Right ventricle myocardium superior (tissue), 1 donor: Measurements from ENCODE around the gene C16orf74. TPM values are rescaled to one million over a fixed set of nuclear protein-coding genes. Genes with fewer than 3 reads are reported as not detected.

ENCODE experiments used
- ATAC-seq: fragments of 200-7000 bp; cut with Tn5 transposase; one replicate; pipeline ENCODE4 v1.9.1; 2020; ENCODE audit warnings: mild to moderate bottlenecking; ENCODE audit not compliant: poor library complexity
- DNase-seq: peaks from one replicate; pipeline ENCODE4 v3.0.0-alpha.2; 2020
- intact Hi-C: fragments of 100-400 bp; cut with DNase I; formaldehyde crosslinking; loops from one replicate; pipeline ENCODE4 v1.11.2; 2022
- total RNA-seq: library from RNA; stranded (reverse); fragmentation: NEBNext Ultra II Directional; extraction: Animal tissue kit (Norgen Biotek cat#: 25700); gene quantifications from one replicate; pipeline ENCODE4 v1.2.1, GENCODE V29; 2021
- donor health status: DM: no; HTN: yes; CAD: no; lungs with severe emphysema.

C16orf74 gene
- total RNA-seq, 1 donor from 2014 or later = 2.3 TPM

GRCh38 chr16:85686912-85687591 is 63.8 kb downstream of the C16orf74 start:
- DNase-seq = peak; percentile 26
- intact Hi-C loops = no loop called here

GRCh38 chr16:85685251-85685650 is 65.6 kb downstream of the C16orf74 start:
- no peak for ATAC-seq
- intact Hi-C loops = no loop called here

More at GRCh38 chr16:85686912-85687591, 63.8 kb downstream of the C16orf74 start:
- ATAC-seq = no peak

GRCh38 chr16:85683363-85683762 is 67.5 kb downstream of the C16orf74 start:
- intact Hi-C loops = no loop called here
- DNase-seq (peak; percentile 1), ATAC-seq (no peak)

More at GRCh38 chr16:85685251-85685650, 65.6 kb downstream of the C16orf74 start:
- peak; percentile 8 for DNase-seq

DNA sequence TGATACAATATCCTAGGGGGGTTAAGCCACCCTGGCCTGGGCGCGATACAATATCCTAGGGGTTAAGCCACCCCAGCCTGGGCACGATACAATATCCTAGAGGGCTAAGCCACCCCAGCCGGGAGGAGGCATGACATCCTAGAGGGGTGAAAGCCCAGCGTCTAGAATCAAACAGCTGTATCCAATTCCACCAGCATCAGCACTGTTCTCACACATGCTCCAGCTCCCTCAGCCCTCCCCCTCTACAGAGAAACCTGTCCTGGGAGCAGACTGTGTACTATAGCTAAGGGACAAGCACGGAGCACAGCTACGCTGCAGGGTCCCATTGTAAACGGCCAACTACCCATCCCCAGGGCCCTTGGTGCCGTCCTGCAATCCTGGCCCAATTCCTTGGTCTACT is 68.4 kb downstream of the C16orf74 start:
- no peak for ATAC-seq
- DNase-seq = peak; percentile 19
- intact Hi-C loops = no loop called here

DNA sequence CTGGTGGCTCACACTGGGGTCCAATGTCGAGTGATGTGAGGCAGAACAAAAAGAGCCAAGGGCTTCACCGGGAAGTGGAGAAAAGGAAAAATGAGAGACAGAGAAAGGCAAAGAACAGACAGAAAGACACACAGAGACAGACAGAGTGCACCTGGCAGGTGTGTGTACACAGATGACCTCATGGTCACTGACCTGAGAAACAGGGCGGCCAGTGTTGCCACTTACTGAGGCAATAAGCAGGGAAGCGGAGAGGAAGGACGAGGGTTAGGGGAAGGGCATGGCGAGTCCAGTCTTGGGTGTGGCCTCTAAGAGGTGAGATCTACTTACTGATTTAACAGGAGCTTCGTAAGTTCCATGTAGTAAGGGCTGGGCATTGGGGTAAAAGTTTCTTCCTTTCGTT is 69.6 kb downstream of the C16orf74 start:
- intact Hi-C loops = no loop called here
- peak; percentile 30 for DNase-seq
- no peak for ATAC-seq

DNA sequence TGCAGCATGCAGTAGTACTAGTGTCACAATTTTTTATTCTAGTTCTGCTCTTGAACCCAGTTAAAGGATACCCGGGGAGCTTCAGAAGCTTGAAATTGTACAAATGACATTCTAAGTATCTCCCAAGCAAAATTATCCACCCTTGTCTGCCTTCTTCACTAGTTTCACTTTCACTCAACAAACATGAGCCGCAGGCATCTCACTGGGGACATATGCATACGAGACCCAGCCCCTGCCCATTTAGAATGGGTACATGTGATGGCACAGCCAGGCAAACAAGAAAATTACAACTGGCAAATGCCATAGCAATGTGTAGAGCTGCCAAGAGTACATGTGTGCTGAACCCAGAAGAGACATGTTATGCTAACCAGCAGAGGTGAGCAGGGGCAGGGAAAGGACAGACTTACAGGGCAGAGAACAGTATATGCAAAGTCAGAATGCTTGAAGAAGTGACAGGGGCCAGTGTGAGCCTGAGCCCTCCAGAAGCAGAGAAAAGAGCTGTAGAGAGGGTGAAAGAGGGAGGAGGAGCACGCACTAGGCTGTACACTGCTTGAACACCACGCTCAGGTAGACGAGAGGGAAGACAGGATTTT is 70.4 kb downstream of the C16orf74 start:
- DNase-seq (no peak), ATAC-seq (no peak)
- intact Hi-C loops = no loop called here

DNA sequence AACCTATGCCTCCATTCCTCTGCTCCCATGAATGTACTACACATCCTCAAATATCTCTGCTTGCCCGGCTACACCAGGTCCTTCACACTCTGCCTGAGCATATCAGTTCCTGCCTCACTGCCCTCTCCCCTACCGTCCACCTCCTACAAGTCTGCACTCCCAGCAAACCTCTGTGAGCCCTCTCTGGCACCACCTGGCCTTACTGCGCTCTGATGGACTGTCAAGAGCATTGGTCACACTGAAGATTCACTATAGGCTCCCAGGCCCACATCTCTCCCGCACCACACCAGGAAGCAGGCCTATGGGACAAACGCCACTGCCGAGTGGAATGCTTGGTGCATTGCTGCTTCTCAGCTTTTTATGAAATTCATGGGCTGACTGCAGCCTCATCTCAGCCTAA is 71.0 kb downstream of the C16orf74 start:
- intact Hi-C loops = no loop called here
- ATAC-seq (no peak), DNase-seq (peak; percentile 9)

- ATAC-seq = no peak
- no peak for DNase-seq
- intact Hi-C loops = no loop called here
Observed at GRCh38 chr16:85678821-85679220, 72.1 kb downstream of the C16orf74 start.

DNA sequence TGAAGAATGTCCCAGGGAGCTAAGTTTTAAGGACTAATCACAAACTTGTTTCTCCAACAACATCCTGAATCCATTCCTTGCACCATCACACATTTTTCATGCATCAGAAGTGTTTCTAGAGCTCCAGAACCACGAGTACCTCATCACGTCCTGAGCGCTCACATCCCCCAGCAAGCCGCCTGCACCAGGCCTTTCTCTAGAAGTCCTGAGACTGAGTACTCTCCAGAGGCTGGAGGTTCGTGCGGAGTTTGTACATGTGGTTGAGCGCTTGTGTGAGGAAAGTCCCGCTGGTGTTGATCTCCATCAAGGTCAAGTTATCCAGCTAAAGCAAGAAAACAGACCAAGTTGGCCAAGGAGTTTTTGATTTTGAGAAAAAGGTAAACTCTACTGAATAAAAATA is 72.9 kb downstream of the C16orf74 start:
- DNase-seq (peak; percentile 1), ATAC-seq (no peak)
- intact Hi-C loops = no loop called here

- DNase-seq (no peak), ATAC-seq (no peak)
- intact Hi-C loops = no loop called here
Observed at GRCh38 chr16:85677383-85677967, 73.4 kb downstream of the C16orf74 start.

- ATAC-seq (no peak), DNase-seq (peak; percentile 5)
- intact Hi-C loops = no loop called here
Observed at GRCh38 chr16:85676466-85676865, 74.4 kb downstream of the C16orf74 start.

GRCh38 chr16:85675251-85675874 is 75.5 kb downstream of the C16orf74 start:
- no peak for ATAC-seq
- intact Hi-C loops = no loop called here
- DNase-seq = no peak

DNA sequence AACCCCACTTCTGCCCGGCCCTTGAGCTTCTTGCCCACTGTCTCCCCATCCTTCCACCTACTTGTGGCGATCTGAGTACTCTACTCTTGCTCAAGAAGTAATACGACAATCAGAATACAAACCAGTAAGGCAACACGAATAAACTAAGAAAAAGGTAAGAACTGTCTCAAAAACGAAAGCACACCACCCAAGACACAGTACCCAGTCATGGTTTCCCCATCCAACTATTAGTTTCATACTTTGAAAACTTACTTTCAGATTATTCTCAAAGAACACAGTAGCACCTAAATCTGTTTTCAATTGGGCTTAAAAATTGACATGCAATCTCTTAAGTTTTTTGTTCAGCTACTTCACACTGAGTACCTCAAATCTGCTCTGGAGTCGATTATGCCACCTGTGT is 76.1 kb downstream of the C16orf74 start:
- DNase-seq = no peak
- no peak for ATAC-seq
- intact Hi-C loops = no loop called here

DNA sequence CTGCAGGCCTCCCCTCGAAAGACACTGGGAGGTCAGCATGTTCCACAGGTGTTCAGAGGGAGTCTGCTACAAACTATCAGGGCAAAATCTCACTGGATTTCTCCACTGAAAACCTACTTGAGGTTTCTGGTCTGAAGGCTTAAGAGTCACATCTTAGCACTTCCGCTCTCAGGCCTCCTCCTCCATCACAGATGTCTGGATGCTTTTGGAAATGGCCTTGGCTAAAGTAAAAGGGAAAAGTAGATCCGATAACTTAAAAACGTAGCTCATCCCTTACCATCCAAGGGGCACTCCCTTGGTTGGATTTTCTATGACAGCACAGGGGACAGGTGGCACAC is 76.5 kb downstream of the C16orf74 start:
- DNase-seq (no peak), ATAC-seq (no peak)
- intact Hi-C loops = no loop called here

DNA sequence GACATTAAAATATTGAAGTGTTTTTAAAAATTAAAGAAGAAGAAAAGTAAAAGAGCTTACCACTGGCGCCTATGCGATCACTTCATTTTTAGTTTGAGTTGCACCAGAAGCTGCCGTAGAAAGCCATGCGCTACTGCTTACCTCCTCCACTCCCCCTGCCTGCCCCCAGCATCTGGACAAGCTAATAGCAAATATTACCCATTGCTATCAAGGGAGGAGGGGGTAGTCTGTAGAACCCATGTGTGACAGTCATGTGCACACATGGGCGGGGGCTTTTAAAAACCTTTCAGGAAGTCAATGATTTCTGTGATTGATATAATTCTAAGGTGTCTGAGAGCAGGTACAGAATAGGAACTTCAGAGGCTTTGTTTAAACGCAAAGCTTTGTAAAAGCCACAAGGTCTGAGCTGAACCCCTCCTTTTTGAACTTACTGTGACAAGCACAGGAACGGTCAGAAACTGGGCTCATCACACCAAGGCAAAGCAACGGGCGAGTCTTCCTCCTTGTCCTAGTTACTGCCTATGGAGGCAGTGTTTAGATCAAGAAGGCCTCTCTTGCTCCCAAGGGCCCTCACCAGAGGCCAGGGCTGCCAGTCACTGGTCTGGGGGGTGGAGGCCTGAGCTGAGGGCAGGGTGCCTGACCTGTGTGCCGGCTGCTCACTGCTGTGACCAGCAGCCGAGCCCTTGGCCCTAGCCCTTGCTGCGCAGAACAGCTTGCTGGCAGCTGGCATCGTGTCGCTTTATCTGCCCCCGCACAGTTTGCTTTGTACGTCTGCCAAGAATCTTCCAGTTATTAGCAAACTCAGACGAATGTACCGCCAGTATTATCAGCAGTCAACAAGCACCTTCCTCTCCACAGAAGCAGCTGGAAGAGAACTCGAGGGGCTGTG is 77.1 kb downstream of the C16orf74 start:
- ATAC-seq (peak; percentile 94), DNase-seq (peak; percentile 81)
- intact Hi-C loops = no loop called here

- intact Hi-C loops = no loop called here
- peak; percentile 7 for DNase-seq
- no peak for ATAC-seq
Observed at GRCh38 chr16:85670840-85671239, 80.1 kb downstream of the C16orf74 start.

- intact Hi-C loops = no loop called here
- no peak for ATAC-seq
- DNase-seq = peak; percentile 18
Observed at GRCh38 chr16:85668676-85669424, 82.0 kb downstream of the C16orf74 start.

DNA sequence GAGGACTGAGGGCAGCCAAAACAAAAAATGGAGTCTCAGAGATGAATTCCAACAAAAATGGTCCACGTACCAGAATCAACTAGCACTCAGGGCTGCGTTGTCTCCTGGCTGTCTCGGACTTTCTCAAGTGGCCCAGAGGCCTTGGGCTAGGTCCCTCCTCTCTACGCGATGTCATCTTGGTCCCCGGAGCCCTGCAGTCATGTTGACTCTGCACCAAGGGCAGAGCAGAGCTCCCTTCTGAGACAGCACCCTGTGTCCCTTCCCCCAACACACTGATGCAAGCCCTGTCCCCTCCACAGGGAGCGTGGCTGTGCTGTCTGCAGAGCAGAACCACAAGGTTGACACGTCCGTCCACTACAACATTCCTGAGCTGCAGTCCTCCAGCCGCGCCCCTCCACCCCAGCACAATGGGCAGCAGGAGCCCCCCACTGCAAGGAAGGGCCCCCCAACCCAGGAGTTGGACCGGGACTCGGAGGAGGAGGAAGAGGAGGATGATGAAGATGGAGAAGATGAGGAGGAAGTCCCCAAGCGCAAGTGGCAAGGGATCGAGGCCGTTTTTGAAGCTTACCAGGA is 83.0 kb downstream of the C16orf74 start:
- intact Hi-C loops = no loop called here
- DNase-seq = peak; percentile 4
- no peak for ATAC-seq
